NCI-H1092 (cell line): ENCODE measurements around the gene ELL.
"Not testable (repeated sequence)": the region's sequence is repeated elsewhere in the genome, so short reads cannot be mapped to it uniquely, and the experiment has no call there.

Experiments used
- DNase-seq: peaks from one replicate; lab custom pipeline; 2025; lab: John Stamatoyannopoulos, UW

ELL gene

GRCh38 chr19:18521692-18522123 is at the start of gene ELL:
ELL (minus strand) TSS chr19:18522070; CDS start chr19:18522055, 15 bp downstream.
- no peak for DNase-seq

- DNase-seq, result no peak
These were observed 46.5 kb upstream of the ELL start for GRCh38 chr19:18568367-18568766.

- no peak for DNase-seq
These were observed 45.1 kb upstream of the ELL start for GRCh38 chr19:18566953-18567352.

GRCh38 chr19:18562086-18562485 is 40.2 kb upstream of the ELL start:
- DNase-seq, result no peak

- DNase-seq, result no peak
These were observed 37.8 kb upstream of the ELL start for GRCh38 chr19:18559685-18560084.

GRCh38 chr19:18558604-18559003 is 36.7 kb upstream of the ELL start:
- DNase-seq, result no peak

- DNase-seq, result no peak
These were observed 36.3 kb upstream of the ELL start for GRCh38 chr19:18558202-18558555.

- DNase-seq, result peak; percentile 96
These were observed 35.7 kb upstream of the ELL start, which contains the start of gene KXD1 for GRCh38 chr19:18557411-18558201. KXD1 (plus strand) TSS chr19:18557870; CDS start chr19:18562057, 4,187 bp downstream.

- DNase-seq, result no peak
These were observed 29.8 kb upstream of the ELL start for GRCh38 chr19:18551631-18552030.

GRCh38 chr19:18543814-18544475 is 22.1 kb upstream of the ELL start:
- no peak for DNase-seq

- DNase-seq, result peak; percentile 81
These were observed 21.3 kb upstream of the ELL start, which contains the start of gene FKBP8 for GRCh38 chr19:18542941-18543813. FKBP8 (minus strand) TSS chr19:18543573; CDS start chr19:18541970, 1,603 bp downstream.

- DNase-seq, result no peak
These were observed 20.4 kb upstream of the ELL start for GRCh38 chr19:18541992-18542940.

- no peak for DNase-seq
These were observed 19.6 kb upstream of the ELL start for GRCh38 chr19:18541258-18541991.

GRCh38 chr19:18540200-18540599 is 18.3 kb upstream of the ELL start:
- DNase-seq, result not testable (repeated sequence)

GRCh38 chr19:18539372-18539771 is 17.5 kb upstream of the ELL start:
- DNase-seq, result no peak

- no peak for DNase-seq
These were observed 16.2 kb upstream of the ELL start for GRCh38 chr19:18538115-18538514.

GRCh38 chr19:18537431-18537830 is 15.6 kb upstream of the ELL start:
- no peak for DNase-seq

- no peak for DNase-seq
These were observed 14.6 kb upstream of the ELL start for GRCh38 chr19:18536475-18536874.

GRCh38 chr19:18533058-18533457 is 11.2 kb upstream of the ELL start:
- no peak for DNase-seq

- no peak for DNase-seq
These were observed 10.5 kb upstream of the ELL start for GRCh38 chr19:18532168-18532890.
